ENCODE data around the gene FAM117B.

The FAM117B gene

GRCh38 chr2:202634556-202635427 lies at the start of gene FAM117B:
TSS of gene FAM117B (plus strand) at chr2:202634969. CDS start at chr2:202635188, 219 bp downstream.
- DNase-seq (peak; percentile 97), ATAC-seq (replicated peaks) (peak; percentile 91 to 92)
- Mint-ChIP-seq H3K27ac (peak within 1 kb of the TSS; percentile 99), H3K9me3 (no peaks in the 10 kb centered on the region), H3K4me1 (peaks cover 31 to 49% of the 10 kb centered on the region in 2 donors), H3K4me3 (peak within 1 kb of the TSS; percentile 98 to 100), H3K36me3 (peaks cover 3 to 5% of the 10 kb centered on the region in 2 donors), H3K27me3 (no peaks in the 10 kb centered on the region)

GRCh38 chr2:202588647-202589581 lies 45.9 kb upstream of the FAM117B start:
- peaks cover 14 to 27% of the 10 kb centered on the region in 2 donors for H3K4me1 Mint-ChIP-seq
- H3K4me3 Mint-ChIP-seq = peak overlapping the region; percentile 51 to 65
- no peaks in the 10 kb centered on the region for H3K27me3 Mint-ChIP-seq
- H3K27ac Mint-ChIP-seq = no peak overlapping the region
- no peaks in the 10 kb centered on the region for H3K9me3 Mint-ChIP-seq
- peak; percentile 94 to 97 for ATAC-seq (replicated peaks)
- DNase-seq = peak; percentile 55
- H3K36me3 Mint-ChIP-seq = no peaks in the 10 kb centered on the region

GRCh38 chr2:202589582-202589949 lies 45.2 kb upstream of the FAM117B start:
- no peak overlapping the region for H3K27ac Mint-ChIP-seq
- H3K4me1 Mint-ChIP-seq = peaks cover 14 to 27% of the 10 kb centered on the region in 2 donors
- H3K27me3 Mint-ChIP-seq = no peaks in the 10 kb centered on the region
- H3K9me3 Mint-ChIP-seq = no peaks in the 10 kb centered on the region
- no peak for ATAC-seq (replicated peaks)
- no peak for DNase-seq
- no peaks in the 10 kb centered on the region for H3K36me3 Mint-ChIP-seq
- H3K4me3 Mint-ChIP-seq = no peak overlapping the region

GRCh38 chr2:202592566-202592965 lies 42.2 kb upstream of the FAM117B start:
- H3K36me3 Mint-ChIP-seq = no peaks in the 10 kb centered on the region
- peaks cover 22 to 43% of the 10 kb centered on the region in 2 donors for H3K4me1 Mint-ChIP-seq
- DNase-seq (no peak), ATAC-seq (replicated peaks) (no peak)
- no peaks in the 10 kb centered on the region for H3K27me3 Mint-ChIP-seq
- no peak overlapping the region for H3K4me3 Mint-ChIP-seq
- H3K9me3 Mint-ChIP-seq = no peaks in the 10 kb centered on the region
- H3K27ac Mint-ChIP-seq = no peak overlapping the region

- Mint-ChIP-seq H3K4me3 (no peak overlapping the region), H3K9me3 (no peaks in the 10 kb centered on the region), H3K36me3 (no peaks in the 10 kb centered on the region), H3K4me1 (peaks cover 10 to 21% of the 10 kb centered on the region in 2 donors), H3K27me3 (no peaks in the 10 kb centered on the region), H3K27ac (no peak overlapping the region)
- ATAC-seq (replicated peaks) = no peak
- DNase-seq = no peak
These were observed 35.7 kb upstream of the FAM117B start for GRCh38 chr2:202599105-202599504.

GRCh38 chr2:202599911-202600310 lies 34.9 kb upstream of the FAM117B start:
- no peak overlapping the region for H3K4me3 Mint-ChIP-seq
- DNase-seq (no peak), ATAC-seq (replicated peaks) (no peak)
- H3K27me3 Mint-ChIP-seq = no peaks in the 10 kb centered on the region
- no peak overlapping the region for H3K27ac Mint-ChIP-seq
- no peaks in the 10 kb centered on the region for H3K9me3 Mint-ChIP-seq
- H3K4me1 Mint-ChIP-seq = peaks cover 9 to 26% of the 10 kb centered on the region in 2 donors
- no peaks in the 10 kb centered on the region for H3K36me3 Mint-ChIP-seq

GRCh38 chr2:202604699-202605098 lies 30.1 kb upstream of the FAM117B start:
- Mint-ChIP-seq H3K27me3 (no peaks in the 10 kb centered on the region), H3K4me3 (no peak overlapping the region), H3K4me1 (peaks cover 23 to 36% of the 10 kb centered on the region in 2 donors), H3K36me3 (no peaks in the 10 kb centered on the region), H3K9me3 (no peaks in the 10 kb centered on the region), H3K27ac (no peak overlapping the region)
- DNase-seq (no peak), ATAC-seq (replicated peaks) (no peak)

- ATAC-seq (replicated peaks) (no peak), DNase-seq (no peak)
- H3K4me3 Mint-ChIP-seq = no peak overlapping the region
- H3K27me3 Mint-ChIP-seq = no peaks in the 10 kb centered on the region
- H3K27ac Mint-ChIP-seq = no peak overlapping the region
- peaks cover 27 to 39% of the 10 kb centered on the region in 2 donors for H3K4me1 Mint-ChIP-seq
- H3K36me3 Mint-ChIP-seq = no peaks in the 10 kb centered on the region
- H3K9me3 Mint-ChIP-seq = no peaks in the 10 kb centered on the region
These were observed 29.6 kb upstream of the FAM117B start for GRCh38 chr2:202605174-202605573.

- peak; percentile 49 to 53 for ATAC-seq (replicated peaks)
- peak overlapping the region; percentile 46 to 81 for H3K4me3 Mint-ChIP-seq
These were observed 26.5 kb upstream of the FAM117B start for GRCh38 chr2:202608142-202608852.

GRCh38 chr2:202609381-202610145 lies 25.2 kb upstream of the FAM117B start:
- peaks cover 30 to 43% of the 10 kb centered on the region in 2 donors for H3K4me1 Mint-ChIP-seq
- no peaks in the 10 kb centered on the region for H3K27me3 Mint-ChIP-seq
- DNase-seq (peak; percentile 51), ATAC-seq (replicated peaks) (peak; percentile 93 to 94)
- H3K9me3 Mint-ChIP-seq = peaks cover 0 to 1% of the 10 kb centered on the region in 2 donors
- peak overlapping the region; percentile 96 for H3K27ac Mint-ChIP-seq
- peak overlapping the region; percentile 80 to 81 for H3K4me3 Mint-ChIP-seq
- no peaks in the 10 kb centered on the region for H3K36me3 Mint-ChIP-seq

More at GRCh38 chr2:202608142-202608852, 26.5 kb upstream of the FAM117B start:
- DNase-seq = no peak
- Mint-ChIP-seq H3K27me3 (no peaks in the 10 kb centered on the region), H3K27ac (peak overlapping the region; percentile 96), H3K9me3 (peaks cover 0 to 1% of the 10 kb centered on the region in 2 donors), H3K36me3 (no peaks in the 10 kb centered on the region), H3K4me1 (peaks cover 31 to 45% of the 10 kb centered on the region in 2 donors)

GRCh38 chr2:202610380-202610779 lies 24.4 kb upstream of the FAM117B start:
- no peak overlapping the region for H3K4me3 Mint-ChIP-seq
- H3K9me3 Mint-ChIP-seq = peaks cover 0 to 1% of the 10 kb centered on the region in 2 donors
- H3K27ac Mint-ChIP-seq = no peak overlapping the region
- H3K27me3 Mint-ChIP-seq = no peaks in the 10 kb centered on the region
- DNase-seq = no peak
- ATAC-seq (replicated peaks) = no peak
- H3K4me1 Mint-ChIP-seq = peaks cover 27 to 36% of the 10 kb centered on the region in 2 donors
- H3K36me3 Mint-ChIP-seq = no peaks in the 10 kb centered on the region

GRCh38 chr2:202612145-202612544 lies 22.6 kb upstream of the FAM117B start:
- Mint-ChIP-seq H3K4me3 (no peak overlapping the region), H3K9me3 (peaks cover 0 to 1% of the 10 kb centered on the region in 2 donors), H3K36me3 (no peaks in the 10 kb centered on the region), H3K27ac (no peak overlapping the region), H3K4me1 (peaks cover 27 to 36% of the 10 kb centered on the region in 2 donors), H3K27me3 (no peaks in the 10 kb centered on the region)
- DNase-seq = no peak
- no peak for ATAC-seq (replicated peaks)

GRCh38 chr2:202613479-202613878 lies 21.3 kb upstream of the FAM117B start:
- Mint-ChIP-seq H3K27me3 (no peaks in the 10 kb centered on the region), H3K4me1 (peaks cover 19 to 22% of the 10 kb centered on the region in 2 donors), H3K27ac (no peak overlapping the region), H3K36me3 (no peaks in the 10 kb centered on the region), H3K9me3 (peaks cover 0 to 1% of the 10 kb centered on the region in 2 donors), H3K4me3 (no peak overlapping the region)
- no peak for DNase-seq
- ATAC-seq (replicated peaks) = no peak
